Epidermal melanocyte (primary cell): Measurements from ENCODE around the gene PDIA4.
"Not testable (repeated sequence)": the region's sequence is repeated elsewhere in the genome, so short reads cannot be mapped to it uniquely, and the experiment has no call there.

ENCODE experiments used
- DNase-seq: peaks from one replicate; pipeline ENCODE4 v3.0.0; 2011; ENCODE audit warnings: low spot score; ENCODE audit not compliant: insufficient read length

PDIA4 gene

DNA sequence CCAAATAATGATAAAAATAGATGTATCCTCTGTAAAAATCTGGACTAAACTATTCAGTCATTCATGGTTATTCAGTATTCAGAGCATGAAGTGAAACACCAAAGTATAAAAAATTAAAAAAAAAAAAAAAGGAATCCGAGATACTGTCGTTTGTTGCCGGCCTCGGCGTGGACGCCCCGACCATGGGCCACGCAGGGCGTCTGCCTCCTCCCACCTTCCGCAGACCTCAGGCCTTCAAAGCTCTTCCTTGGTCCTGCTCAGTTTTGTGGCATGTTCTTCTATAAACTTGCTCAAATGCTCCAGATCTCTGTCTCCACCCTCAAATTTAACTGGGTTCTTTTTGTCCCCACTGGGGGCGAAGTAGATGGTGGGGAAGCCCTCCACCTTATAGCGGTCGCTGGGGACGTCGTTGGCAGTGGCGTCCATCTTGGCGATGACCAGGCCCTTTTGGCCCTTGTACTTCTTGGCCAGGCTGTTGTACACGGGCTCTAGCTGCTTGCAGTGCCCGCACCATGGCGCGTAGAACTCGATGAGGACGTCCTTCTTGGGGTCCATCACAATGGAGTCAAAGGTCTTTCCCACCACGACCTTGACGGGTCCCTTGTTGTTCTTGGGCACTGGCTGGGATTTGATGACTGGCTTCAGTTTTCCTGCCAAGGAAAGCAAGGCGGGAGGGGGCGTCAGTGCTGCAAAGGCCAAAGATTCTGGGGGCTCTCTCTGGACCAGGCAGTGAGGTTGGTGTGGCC lies 24.6 kb downstream of the PDIA4 start:
- DNase-seq: no peak

DNA sequence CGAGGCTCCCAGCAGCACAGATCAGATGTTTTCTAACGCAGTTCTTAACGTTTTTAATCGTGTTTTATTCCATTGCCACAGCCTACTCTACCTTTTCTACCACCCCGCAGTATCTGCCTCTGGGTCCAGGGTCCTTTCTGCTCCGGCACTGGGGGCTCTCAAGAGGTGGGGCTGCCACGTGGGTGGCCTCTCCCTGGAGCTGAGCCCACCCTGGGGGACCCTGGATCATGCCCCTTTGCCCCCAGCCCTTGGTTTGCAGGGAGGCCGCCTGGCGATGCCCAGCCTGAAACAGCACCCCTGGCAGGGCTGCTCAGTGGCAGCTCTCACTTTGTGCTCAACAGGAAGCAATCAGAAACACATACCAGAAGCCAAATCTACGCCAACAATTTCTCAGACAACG lies 25.3 kb downstream of the PDIA4 start:
- DNase-seq: no peak

DNA sequence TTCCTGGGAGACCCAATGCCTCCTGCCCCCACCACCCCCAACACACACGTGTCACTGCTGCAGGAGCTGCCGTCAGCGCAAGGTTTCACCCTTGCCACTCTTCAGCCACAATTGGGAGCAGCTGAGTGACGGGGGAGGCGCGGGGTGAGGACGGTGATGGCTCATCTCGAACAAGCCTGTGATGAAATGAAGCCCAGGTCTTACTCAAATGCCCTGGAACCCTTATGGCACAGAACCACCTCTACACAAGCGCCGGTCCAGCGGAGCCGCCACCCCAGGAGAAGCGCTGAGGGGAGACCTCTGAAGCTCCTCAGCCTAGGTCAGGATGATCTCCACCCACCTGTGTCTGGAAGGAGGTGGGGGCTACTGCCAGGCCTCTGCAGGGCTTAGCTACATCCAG lies 25.7 kb downstream of the PDIA4 start:
- DNase-seq: no peak

DNA sequence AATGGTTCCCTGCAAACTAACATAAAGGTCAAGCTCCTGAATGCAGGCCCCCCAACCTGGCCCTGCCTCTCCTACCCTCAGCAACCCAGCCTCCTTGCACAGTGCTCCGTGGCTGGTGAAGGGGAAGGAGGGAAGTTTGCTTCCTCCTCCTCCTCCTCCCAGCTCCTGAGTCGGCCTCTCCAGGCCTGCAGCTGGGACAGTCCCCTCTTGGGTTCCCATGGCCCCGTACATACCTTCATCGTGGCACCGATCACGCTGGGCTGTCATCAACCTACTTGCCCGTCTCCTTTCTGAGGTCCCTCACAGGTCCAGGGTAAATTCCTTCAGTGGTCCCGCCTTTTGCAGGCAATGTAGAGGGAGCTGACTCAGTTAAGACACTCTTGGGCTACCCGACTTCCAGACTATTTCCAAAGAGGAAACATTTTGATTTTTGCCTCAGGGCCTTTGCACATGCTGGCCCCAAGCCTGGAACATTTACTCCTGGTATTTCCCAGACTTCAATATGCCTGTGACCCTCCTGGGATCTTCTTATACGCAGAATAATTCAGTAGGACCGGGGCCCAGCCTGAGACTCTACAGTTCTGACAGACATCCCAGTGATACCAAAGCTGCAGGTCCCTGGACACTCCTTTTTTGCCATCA lies 26.8 kb downstream of the PDIA4 start:
- no peak for DNase-seq

DNA sequence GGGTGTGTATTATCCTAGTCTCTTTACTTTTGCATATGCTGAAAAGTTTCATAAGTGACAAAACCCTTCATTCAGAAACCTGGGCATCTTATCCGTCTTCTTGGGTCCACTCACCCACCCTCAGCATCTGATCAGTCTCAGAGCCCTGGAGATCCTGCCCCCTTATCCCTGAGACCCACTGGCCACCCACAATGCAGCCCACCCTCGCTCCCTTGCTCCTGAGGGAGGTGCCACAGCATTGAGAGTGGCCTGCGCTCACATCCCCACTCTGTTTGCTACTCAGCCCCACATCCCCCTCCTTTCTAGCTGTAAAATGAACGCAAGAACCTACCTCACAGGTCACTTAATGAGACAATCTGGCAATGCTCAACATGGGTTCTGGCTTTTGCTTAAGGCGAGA lies 27.3 kb downstream of the PDIA4 start:
- DNase-seq: no peak

DNA sequence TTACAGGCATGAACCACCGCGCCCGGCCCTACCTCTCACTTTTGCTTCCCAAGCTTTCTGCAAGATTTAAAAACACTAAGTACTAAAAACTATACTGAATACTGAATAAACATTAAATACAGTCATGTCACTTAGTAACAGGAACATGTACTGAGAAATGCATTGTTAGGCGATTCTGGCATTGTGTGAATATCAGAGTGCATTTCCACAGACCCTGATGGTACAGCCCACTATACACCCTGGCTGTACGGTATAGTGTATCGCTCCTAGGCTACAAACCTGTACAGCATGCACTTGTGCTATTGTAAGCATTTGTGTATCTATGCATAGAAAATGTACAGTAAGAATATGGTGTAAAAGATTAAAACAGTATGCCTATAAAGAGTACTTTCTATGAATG lies 29.1 kb downstream of the PDIA4 start:
- DNase-seq: no peak

DNA sequence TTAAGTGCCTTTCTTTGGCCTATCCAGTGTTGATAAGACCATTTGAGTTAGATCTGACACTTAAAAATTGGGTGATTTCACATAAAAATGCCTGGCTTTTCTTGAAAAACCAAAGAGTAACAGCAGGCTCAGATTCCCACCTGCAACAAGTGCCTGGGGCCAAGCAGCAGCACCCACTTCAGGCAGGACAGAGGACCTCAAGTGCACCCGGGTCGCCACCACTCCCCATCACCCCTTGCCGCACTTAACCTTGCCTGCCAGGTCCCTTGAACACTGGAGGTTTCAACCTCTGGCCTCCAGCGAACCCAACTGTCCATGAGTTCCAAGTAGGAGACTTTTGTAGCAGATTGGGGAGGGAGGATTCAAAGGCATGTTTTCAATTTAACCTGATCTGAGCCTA lies 30.8 kb downstream of the PDIA4 start:
- no peak for DNase-seq

DNA sequence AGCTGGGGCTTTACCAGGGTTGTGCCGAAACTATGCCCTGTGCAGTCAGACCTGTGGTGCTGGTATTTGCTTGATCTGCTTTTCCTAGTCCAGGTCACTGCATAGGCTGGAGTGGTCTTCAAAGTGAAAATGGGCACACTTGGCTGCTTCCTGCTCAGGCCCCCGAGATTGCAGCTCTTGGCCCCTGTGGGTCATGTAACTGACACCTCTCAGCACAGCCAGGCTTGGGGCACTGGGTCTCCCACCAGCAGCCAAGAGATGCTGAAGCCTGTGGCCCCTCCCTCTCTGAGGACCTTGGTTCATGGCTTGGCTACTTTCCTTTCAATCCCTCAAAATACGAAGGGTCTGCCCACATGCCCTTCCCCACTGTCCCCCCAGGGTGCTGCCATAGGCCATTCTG lies 33.7 kb downstream of the PDIA4 start:
- no peak for DNase-seq

DNA sequence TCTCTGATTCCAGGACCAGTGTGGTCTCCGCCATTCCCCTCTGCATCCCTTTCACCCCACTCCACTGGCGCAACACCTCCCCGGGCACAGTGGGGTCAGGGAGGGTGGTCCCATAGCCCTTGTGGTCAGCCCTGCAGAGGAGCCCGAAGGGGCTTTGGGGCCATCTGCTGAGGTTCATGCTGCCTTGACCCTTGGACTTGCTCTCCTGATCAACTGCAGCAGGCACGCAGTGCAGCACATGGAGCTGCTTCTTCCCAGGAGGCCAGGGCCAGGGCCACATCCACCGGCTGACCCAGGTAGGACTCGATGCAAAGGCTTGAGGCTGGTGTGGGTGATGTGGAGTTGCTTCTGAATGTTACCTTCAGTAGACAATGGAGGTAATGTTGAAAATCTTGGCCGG lies 35.1 kb downstream of the PDIA4 start:
- no peak for DNase-seq

DNA sequence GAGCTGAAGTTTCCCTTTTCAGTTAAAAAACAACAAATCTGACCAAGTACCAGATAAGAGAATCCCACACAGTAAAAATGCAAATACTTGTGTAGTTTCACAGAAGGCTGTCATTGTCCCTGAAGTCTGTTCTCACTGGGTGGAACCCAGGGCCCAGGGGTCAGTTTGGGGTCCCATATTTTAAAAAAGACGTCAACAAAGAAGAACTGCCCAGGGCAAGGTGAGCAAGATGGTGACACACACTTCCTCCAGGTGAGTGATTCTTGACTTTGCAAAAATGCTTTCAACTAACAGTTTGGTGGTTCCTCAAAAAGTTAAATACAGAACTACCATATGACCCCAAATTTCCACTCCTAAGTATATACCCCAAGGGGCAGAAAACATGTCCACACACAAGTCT lies 36.8 kb downstream of the PDIA4 start:
- no peak for DNase-seq

DNA sequence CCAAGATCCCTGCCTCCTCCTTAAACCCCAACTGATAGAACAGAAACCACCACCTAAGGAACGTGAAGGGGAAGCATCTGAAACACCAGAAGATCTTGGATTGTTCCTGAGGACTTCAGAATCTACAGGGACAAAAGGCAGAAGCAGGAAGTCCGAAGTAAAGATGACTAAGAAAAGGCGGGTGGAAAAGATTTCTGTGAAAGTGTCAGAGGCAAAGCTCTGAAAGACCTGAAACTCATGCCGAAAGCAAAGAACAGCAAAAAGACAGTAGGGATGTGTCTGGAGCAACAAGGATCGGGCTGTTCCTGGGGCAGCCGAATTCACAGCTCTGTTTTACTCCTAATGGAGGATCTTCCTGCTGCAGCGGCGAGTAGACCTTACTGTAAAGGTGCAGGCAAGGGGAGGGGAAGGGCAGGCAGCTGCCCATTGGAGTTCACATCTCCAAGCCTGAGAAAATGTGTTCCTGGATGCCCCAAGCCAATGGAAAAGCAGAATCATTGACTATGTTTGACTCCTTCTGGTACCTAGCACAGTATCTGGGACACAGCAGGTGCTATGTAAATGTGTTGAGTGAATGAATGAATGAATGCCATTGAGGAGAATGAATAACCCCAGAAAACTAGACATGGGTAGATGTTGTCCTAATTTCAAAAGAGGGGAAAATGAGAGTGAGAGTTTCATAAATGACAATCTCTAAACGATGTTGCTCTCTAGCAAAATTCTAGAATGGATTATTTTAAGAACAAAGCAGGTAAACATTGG lies 40.4 kb downstream of the PDIA4 start:
- DNase-seq: no peak

DNA sequence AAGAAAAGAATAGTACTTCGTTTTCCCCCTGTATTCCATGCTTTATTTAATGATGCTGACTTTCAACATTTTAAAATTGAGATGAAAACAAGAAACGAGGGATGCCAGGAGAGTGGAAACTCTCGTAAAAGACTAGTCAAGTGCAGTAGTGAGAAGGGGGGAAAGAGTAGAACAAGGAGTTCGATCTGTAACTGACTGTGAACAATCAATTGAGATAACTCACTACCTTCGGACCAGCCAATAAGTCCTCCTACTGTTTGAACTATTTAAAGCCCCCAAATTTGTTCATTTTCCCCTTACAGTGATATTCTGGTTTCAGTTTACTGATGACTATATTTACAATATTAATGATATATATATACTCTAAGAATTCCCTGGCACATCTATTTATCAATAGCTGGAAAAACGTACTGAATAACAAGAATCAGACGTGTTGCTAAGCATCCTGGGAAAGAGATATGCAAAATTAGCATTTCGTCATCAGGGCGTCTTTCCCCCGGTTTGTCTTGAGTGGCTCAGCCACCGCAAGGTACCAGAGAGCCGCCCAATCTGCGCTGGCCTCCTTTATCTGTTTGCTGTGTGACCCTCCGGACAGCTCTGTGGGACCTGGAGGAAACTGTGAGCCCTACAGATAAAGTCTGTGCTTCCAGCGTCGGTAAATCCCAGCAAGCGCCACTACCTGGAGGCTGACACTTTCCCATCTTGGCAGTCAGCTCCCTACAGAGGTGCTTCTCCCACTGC lies 41.1 kb downstream of the PDIA4 start:
- DNase-seq: peak; percentile 86

DNA sequence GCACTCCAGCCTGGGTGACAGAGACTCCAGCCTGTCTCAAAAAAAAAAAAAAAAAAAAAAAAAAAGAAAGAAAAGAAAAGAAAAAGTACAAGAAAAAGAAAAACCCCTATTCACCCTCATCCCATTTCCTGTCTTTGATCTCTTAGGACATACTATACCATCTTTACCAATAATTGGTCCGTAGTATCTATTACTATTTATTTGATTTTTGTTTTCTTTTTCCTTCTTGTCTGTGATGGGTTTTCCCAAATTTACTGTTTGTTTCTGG lies 41.6 kb downstream of the PDIA4 start:
- no peak for DNase-seq

DNA sequence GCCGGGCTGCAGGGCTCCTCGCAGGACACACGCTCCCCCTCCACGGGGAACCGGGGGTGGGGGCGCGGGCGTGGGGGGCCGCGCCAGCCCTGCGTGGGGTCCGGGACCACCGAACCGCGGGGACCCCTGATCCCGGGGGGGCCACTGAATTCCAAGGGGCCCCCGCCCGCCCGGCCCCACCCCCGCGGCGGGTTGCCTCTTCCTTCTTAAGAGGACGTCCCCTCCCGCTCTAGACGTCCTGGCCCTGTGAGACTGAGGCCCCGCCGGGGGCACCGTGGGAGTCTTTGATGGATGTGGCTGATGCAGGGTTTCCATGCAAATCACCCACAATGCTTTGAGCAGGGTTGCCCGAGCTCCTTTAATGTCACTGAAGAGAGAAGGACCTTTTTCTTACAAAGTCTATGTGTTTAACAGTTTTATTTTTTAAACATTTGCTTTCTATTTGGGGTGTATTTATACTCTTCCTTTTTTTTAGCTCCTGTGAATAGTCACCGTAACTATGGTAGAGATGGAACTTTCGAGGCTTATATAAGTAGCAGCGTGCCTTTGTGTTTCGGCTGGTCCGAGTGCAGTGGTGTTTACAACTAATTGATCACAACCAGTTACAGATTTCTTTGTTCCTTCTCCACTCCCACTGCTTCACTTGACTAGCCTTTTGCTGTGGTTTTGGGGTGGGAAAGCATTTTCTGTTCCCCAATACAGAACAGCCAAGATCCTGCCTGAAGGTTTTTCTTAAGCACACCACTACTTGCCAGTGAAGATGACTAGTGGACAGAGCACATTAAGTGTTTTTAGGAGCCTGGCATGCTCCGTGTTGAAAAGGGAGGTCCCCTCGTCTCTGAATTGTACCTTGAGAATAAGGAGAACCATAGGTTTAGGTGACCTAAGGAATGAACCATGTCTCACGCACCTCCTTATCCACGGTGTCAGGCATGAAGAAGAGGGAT lies 44.8 kb downstream of the PDIA4 start:
- peak; percentile 54 for DNase-seq

DNA sequence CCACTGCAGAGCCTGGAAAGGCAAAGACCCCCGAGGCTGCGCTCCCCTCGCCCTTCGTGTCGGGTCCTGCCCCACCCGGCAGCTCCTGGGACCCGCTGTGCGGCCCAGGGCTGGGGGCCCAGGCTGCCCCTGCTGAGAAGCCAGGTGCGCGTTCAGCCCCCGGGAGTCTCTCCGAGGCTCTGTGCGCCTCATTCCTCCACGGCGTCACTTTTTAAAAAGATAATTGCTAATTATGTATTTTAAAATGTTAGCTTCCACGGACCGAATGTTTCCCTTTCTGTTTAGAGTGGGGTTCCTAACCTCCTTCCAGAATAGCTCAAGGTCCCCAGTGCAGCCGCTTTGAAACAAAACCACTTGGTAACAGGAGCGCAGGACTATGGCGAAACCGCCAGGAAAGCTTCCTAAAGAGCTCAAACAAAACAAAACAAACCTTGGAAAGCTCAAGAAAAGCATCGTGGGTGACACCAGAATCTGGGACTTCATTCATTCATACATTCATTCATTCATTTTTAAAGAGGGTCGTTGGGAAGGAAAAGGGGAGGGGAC lies 45.6 kb downstream of the PDIA4 start:
- no peak for DNase-seq

DNA sequence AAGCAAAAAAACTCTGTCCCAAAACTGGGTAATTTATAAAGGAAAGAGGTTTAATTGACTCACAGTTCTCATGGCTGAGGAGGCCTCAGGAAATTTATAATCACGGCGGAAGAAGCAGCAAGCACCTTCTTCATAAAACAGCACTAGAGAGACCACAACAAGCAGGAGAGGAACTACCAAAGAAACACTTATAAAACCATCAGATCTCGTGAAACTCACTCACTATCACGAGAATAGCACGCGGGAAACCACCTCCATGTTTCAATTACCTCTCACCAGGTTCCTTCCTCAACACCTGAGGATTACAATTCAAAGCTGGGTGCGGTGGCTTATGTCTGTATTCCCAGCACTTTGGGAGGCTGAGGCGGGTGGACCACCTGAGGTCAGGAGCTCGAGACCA lies 48.5 kb downstream of the PDIA4 start:
- DNase-seq: no peak

DNA sequence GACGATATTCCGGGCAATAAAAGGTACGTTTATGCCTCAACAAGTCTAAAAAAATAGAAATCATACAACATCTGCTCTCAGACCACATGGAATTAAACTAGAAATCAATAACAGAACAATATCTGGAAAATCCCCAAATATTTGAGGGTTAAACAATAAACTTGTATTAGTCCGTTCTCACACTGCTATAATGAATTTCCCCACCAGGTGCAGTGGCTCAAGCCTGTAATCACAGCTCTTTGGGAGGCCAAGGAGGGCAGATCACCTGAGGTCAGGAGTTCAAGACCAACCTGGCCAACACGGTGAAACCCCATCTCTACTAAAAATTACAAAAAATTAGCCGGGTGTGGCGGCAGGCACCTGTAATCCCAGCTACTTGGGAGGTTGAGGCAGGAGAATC lies 49.2 kb downstream of the PDIA4 start:
- not testable (repeated sequence) for DNase-seq

DNA sequence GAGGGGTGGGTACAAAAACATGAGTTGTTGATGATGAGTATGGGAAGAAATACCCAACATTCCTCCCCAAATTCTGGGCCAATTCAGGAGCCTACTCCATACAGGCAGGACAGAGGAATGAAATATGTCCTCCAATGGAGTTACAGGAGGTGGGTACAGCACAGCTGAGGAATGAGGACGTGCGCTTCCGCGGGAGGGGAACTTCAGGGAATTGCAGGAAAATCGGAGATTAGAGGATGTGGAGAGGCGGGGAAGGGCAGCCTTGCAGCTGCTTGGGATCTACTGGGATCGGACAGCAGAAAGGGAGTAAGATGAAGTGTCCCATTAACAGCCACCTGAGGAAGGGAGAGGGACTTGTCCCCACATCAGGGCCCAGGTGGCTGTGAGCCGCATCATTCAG lies 50.2 kb downstream of the PDIA4 start:
- no peak for DNase-seq

DNA sequence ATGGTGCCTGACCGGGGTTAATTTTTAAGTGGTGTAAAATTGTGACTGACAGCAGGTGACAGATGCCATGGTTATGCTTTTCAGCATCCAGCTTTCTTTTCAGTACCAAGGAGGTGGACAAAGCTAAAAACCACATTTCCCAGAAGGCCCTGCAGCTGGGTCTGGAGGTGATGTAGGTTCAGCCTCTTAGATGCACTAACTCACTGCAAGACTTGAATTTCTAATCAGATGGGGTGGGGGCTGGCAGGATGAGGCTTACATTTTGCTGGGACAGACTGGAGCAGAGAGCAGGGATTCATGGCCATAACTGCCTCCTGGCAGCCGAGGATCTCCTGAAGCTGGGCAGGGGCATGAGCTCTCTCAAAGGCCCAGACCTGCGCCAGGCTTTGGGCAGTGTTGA lies 52.4 kb downstream of the PDIA4 start:
- DNase-seq: no peak

DNA sequence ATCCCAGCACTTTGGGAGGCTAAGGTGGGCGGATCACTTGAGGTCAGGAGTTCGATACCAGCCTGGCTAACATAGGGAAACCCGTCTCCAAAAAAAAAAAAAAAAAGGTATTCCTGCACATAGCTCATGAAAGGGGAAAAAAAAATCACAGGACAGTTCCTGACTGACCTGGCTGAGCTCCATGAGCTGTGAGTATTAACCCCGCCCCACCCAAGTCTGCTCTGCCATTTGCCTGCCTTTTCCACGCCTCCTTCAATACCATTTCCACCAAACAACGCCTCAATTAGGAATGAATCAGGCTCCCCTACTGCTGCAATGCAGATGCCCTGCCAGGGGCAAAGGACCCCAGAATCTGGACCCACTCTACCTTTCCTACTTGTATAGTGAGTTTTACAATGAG lies 55.0 kb downstream of the PDIA4 start:
- DNase-seq: no peak

DNA sequence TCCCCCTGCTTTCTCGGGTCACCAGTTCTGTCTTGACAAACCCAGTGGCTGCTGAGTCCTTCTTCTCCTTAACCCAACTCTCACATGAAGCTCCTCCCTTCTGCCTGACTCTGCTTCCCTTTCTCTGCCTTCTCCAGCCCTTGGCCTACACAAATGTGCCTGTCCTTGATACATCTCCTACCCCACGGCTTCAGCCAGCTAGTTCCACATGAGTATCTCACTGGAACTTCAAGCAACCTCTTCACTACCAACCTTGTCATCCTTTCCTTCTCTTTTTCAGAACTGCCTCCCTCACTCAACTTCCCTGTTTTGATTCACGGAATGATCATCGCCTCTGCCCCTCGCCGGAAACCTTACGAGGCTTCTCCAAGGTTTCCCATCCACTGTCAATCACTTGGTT lies 55.9 kb downstream of the PDIA4 start:
- DNase-seq: no peak
